PC-3 (cell line): ENCODE data around the gene CAPN8.

ENCODE experiments used
- CTCF ChIP-seq: fragments of 300-600 bp; sonication (generic); conservative IDR thresholded peaks from 2 replicates; pipeline ENCODE4 v1.5.1; 2017; ENCODE audit warnings: antibody characterized with exemption, low read depth, mild to moderate bottlenecking, low read length
- EZH2 ChIP-seq: fragments of 300-600 bp; sonication (generic); IDR thresholded peaks from one replicate; pipeline ENCODE4 v1.6.1; 2017; ENCODE audit warnings: antibody characterized with exemption, mild to moderate bottlenecking, low read length; ENCODE audit not compliant: unreplicated experiment
- EZH2phosphoT487 ChIP-seq: fragments of 300-600 bp; sonication (generic); IDR thresholded peaks from 2 replicates; pipeline ENCODE4 v1.6.1; 2018; ENCODE audit warnings: mild to moderate bottlenecking, antibody characterized with exemption, low read length, borderline replicate concordance

GRCh38 chr1:223653015-223653414 is 12.5 kb downstream of the CAPN8 start:
- no peak for TF ChIP-seq CTCF
- no peak for TF ChIP-seq EZH2
- TF ChIP-seq EZH2phosphoT487 = no peak
